AG09319 (cell line): ENCODE results near the gene CHSY1.

Source experiments
- DNase-seq: peaks from one replicate; pipeline ENCODE4 v3.0.0-alpha.2; 2010; ENCODE audit warnings: low read depth; ENCODE audit errors: extremely low read depth
- TF ChIP-seq, protein P1 (sequence below): IDR thresholded peaks from 2 replicates; pipeline ENCODE4 v1.5.1; 2011; ENCODE audit warnings: low read depth, mild to moderate bottlenecking, inconsistent platforms, low read length, moderate library complexity

The CHSY1 gene

GRCh38 chr15:101246391-101246790 is 5.5 kb downstream of the CHSY1 start:
- no peak for DNase-seq
- TF ChIP-seq, protein P1, sequence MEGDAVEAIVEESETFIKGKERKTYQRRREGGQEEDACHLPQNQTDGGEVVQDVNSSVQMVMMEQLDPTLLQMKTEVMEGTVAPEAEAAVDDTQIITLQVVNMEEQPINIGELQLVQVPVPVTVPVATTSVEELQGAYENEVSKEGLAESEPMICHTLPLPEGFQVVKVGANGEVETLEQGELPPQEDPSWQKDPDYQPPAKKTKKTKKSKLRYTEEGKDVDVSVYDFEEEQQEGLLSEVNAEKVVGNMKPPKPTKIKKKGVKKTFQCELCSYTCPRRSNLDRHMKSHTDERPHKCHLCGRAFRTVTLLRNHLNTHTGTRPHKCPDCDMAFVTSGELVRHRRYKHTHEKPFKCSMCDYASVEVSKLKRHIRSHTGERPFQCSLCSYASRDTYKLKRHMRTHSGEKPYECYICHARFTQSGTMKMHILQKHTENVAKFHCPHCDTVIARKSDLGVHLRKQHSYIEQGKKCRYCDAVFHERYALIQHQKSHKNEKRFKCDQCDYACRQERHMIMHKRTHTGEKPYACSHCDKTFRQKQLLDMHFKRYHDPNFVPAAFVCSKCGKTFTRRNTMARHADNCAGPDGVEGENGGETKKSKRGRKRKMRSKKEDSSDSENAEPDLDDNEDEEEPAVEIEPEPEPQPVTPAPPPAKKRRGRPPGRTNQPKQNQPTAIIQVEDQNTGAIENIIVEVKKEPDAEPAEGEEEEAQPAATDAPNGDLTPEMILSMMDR: no peak

DNA sequence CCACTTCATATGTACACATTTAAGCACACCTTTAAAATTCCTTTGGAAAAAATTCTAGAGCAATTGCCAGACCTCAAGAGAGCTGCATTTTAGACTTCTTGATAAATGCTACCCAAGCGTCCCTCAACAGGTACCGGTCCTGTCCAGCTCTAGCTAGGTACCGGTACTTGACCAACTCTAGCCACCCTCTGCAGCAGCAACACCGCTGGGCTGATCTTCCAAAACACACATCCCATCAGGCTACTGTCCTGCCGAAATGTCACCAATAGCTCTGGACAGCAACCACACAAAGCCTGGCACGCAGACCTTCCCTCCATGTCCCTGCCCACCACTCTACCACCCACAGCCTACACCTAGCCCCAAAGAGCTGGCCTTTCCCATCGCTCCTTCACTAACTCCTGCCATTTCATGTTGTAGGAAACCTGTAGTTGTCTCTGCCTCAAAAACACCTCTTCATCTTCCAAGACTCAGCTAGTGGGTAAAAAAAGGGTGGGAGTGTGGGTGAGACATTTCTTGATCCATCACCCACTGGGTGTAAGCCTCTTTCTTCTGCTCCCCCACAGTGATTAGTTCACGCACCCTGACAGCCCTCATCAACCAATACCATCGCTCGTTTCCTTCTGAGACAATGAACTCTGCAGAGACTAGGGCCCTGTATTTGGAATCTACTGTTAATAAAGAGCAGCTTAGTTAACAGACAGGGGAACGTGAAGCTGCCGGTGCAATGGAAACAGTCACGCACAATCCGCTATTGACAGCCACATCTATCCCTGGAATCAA is 6.8 kb downstream of the CHSY1 start:
- TF ChIP-seq, protein P1: no peak
- DNase-seq: no peak

DNA sequence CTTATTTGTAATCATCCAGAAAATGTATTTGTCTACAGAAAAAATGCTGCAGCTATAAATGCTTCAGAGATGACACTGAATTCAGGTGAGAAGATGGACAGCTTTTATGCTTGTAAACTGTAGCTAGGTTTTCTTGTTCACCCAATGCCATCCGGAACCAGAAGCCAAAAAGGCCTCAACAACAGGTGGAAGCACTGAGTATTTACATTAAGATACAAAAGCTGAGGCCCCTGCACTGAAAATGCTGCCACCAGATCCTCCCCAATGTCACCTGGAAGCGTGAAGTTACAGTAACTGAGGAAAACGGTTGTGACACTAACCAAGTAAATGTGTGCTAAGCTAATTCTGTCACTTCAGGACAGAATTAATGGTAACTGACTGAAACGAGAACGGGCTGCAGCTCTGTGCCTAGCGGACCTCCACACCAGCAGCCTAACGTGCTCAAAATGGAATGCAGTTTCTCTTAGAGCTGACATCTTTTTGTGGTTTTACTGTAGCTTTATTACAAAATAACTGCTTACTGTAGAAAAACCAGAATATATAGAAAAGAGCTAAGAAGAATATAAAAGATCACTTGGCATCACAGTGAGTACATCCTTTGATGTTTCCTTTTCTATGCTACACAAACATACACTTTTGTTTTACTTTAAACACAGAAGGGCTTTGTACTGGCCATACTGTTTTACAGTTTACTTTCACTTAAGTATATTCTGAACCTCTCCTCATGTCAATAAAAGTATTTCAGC is 7.6 kb downstream of the CHSY1 start:
- DNase-seq: no peak
- TF ChIP-seq, protein P1: no peak

DNA sequence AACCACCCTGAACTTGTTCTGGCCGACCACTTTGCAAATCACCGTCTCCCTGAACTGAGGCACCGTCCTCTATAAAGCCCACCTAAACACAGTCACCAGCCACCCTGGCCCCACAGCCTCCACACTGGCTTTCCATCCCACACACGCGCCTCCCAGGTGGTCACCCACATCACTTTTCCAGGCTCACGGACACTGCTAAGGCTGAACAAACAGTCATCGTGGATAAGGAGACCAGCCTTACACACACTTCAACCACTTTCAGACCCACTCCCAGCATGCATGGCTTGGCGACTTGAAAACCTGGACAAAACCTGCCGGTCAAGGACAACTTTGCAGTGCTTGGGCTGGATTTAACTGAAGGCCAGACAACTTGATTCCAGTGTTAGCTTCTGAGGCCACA is 8.4 kb downstream of the CHSY1 start:
- TF ChIP-seq, protein P1: no peak
- no peak for DNase-seq

GRCh38 chr15:101242999-101243336 is 8.9 kb downstream of the CHSY1 start:
- TF ChIP-seq, protein P1: no peak
- no peak for DNase-seq

DNA sequence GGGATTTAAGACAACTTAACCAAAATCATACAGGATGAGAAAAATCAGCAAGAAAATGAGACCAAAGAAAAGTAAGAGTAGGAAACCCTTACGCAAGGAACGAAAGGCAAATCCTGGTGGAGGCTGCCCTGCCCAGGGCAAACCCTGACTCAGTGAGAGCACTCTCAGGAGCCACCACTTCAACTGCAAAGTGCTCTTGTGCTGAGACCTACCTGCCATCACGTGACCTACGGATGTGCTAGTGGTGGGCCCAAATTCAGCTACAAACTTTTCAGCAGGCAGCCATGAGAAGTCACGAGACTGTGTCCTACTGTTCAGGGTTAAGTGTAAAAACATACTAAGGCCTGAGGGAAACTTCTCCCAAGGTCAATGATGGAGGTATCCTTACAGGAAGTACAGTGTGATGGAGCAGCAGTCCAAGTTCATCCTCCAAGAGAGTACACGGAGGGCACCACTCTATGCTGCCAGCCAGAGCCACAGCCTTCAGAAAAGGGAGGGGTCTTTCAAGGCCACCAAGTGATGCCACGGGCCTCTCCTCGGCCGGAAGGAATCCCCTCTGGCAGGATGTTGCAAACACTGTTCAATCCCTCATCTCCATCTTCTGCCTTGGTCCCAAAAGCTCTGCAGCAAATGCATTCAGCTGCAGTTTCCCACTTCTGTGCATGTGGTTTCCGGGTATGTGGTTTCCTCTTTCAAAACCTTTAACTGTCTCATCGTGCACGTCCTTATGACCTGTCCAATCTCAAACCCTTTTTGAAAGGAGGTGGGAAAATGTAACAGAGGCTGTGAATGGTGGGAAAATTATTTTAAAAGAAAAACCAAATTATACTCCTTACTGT is 9.5 kb downstream of the CHSY1 start:
- DNase-seq: no peak
- TF ChIP-seq, protein P1: no peak
